ENCODE results near the gene ZNF780B. TPM values are rescaled to one million over a fixed set of nuclear protein-coding genes. Genes with fewer than 3 reads are reported as not detected.
"Not testable (repeated sequence)": the region's sequence is repeated elsewhere in the genome, so short reads cannot be mapped to it uniquely, and the experiment has no call there.

Gene ZNF780B
- polyA plus RNA-seq, 1 donor = 21.8 TPM

DNA sequence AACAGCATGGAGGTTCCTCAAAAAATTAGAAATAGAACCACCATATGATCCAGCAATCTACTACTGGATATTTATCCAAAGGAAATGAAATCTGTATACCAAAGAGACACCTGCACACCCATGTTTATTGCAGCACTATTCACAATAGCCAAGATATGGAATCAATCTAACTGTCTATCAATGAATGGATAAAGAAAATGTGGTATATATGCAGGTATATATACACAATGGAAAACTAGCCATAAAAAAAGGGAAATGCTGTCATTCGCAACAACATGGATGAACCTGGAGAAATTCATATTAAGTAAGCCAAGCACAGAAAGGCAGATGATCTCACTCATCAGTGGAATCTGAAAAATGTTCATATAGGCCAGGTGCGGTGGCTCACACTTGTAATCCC lies 2.5 kb downstream of the ZNF780B start:
- Histone ChIP-seq H3K4me3 (ENCODE audit: low read length) (no peak overlapping the region), H3K9me3 (ENCODE audit: control insufficient read depth, low read depth, low read length) (peaks cover 20% of the 10 kb centered on the region), H3K4me1 (ENCODE audit: control insufficient read depth, insufficient read depth, low read length) (no peaks in the 10 kb centered on the region), H3K27ac (ENCODE audit: low read length) (no peak overlapping the region), H3K27me3 (ENCODE audit: control insufficient read depth, insufficient read depth, low read length) (no peaks in the 10 kb centered on the region), H3K36me3 (ENCODE audit: control insufficient read depth, insufficient read depth, low read length) (peaks cover 15% of the 10 kb centered on the region)
- no peak for DNase-seq
- WGBS (ENCODE audit: insufficient coverage, low lambda C conversion rate) = 100% methylated on average over 1 of the region's 2 CpGs

DNA sequence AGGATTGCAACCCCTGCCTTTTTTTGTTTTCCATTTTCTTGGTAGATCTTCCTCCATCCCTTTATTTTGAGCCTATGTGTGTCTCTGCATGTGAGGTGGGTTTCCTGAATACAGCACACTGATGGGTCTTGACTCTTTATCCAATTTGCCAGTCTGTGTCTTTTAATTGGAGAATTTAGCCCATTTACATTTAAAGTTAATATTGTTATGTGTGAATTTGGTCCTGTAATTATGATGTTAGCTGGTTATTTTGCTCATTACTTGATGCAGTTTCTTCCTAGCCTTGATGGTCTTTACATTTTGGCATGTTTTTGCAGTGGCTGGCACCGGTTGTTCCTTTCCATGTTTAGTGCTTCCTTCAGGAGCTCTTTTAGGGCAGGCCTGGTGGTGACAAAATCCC lies 14.3 kb downstream of the ZNF780B start:
- Histone ChIP-seq H3K36me3 (ENCODE audit: control insufficient read depth, insufficient read depth, low read length) (peaks cover 24% of the 10 kb centered on the region), H3K9me3 (ENCODE audit: control insufficient read depth, low read depth, low read length) (peaks cover 26% of the 10 kb centered on the region)
- H3K4me1 ChIP-seq (ENCODE audit: control insufficient read depth, insufficient read depth, low read length); H3K27ac ChIP-seq (ENCODE audit: low read length); DNase-seq; H3K27me3 ChIP-seq (ENCODE audit: control insufficient read depth, insufficient read depth, low read length); H3K4me3 ChIP-seq (ENCODE audit: low read length): not testable (repeated sequence)
- WGBS (ENCODE audit: insufficient coverage, low lambda C conversion rate) = no CpG with 5 or more reads among the region's 1 CpG

DNA sequence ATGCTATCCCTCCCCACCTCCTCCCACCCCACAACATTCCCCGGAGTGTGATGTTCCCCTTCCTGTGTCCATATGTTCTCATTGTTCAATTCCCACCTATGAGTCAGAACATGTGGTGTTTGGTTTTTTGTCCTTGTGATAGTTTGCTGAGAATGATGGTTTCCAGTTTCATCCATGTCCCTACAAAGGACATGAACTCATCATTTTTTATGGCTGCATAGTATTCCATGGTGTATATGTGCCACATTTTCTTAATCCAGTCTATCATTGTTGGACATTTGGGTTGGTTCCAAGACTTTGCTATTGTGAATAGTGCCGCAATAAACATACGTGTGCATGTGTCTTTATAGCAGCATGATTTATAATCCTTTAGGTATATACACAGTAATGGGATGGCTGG lies 18.0 kb downstream of the ZNF780B start:
- not testable (repeated sequence) for H3K4me3 ChIP-seq (ENCODE audit: low read length); DNase-seq; H3K27ac ChIP-seq (ENCODE audit: low read length); H3K36me3 ChIP-seq (ENCODE audit: control insufficient read depth, insufficient read depth, low read length); H3K4me1 ChIP-seq (ENCODE audit: control insufficient read depth, insufficient read depth, low read length); H3K27me3 ChIP-seq (ENCODE audit: control insufficient read depth, insufficient read depth, low read length)
- peaks cover 10% of the 10 kb centered on the region for H3K9me3 ChIP-seq (ENCODE audit: control insufficient read depth, low read depth, low read length)
- WGBS (ENCODE audit: insufficient coverage, low lambda C conversion rate) = 100% methylated on average over 1 of the region's 3 CpGs

DNA sequence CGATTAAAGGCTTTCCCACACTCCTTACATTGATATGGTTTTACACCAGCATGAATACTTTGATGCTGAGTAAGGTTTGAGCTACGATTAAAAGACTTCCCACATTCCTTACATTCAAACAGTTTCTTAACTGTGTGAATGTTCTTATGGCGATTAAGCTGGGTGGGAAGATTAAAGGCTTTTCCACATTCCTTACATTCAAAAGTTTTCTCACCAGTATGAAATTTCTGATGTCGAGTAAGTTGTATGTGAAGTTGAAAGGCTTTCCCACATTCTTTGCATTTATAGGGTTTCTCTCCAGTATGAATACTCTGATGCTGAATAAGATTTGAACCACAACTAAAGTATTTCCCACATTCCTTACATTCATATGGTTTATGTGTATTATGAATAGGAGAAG lies 20.0 kb downstream of the ZNF780B start:
- Histone ChIP-seq H3K27ac (ENCODE audit: low read length) (no peak overlapping the region), H3K4me1 (ENCODE audit: control insufficient read depth, insufficient read depth, low read length) (no peaks in the 10 kb centered on the region), H3K9me3 (ENCODE audit: control insufficient read depth, low read depth, low read length) (peaks cover 14% of the 10 kb centered on the region), H3K4me3 (ENCODE audit: low read length) (no peak overlapping the region), H3K36me3 (ENCODE audit: control insufficient read depth, insufficient read depth, low read length) (no peaks in the 10 kb centered on the region), H3K27me3 (ENCODE audit: control insufficient read depth, insufficient read depth, low read length) (no peaks in the 10 kb centered on the region)
- WGBS (ENCODE audit: insufficient coverage, low lambda C conversion rate) = 100% methylated on average over 1 of the region's 4 CpGs
- DNase-seq = no peak

- Histone ChIP-seq H3K27ac (ENCODE audit: low read length) (no peak overlapping the region), H3K9me3 (ENCODE audit: control insufficient read depth, low read depth, low read length) (peaks cover 19% of the 10 kb centered on the region), H3K4me3 (ENCODE audit: low read length) (no peak overlapping the region), H3K27me3 (ENCODE audit: control insufficient read depth, insufficient read depth, low read length) (no peaks in the 10 kb centered on the region), H3K4me1 (ENCODE audit: control insufficient read depth, insufficient read depth, low read length) (no peaks in the 10 kb centered on the region), H3K36me3 (ENCODE audit: control insufficient read depth, insufficient read depth, low read length) (no peaks in the 10 kb centered on the region)
- no peak for DNase-seq
- 90% methylated on average over 2 of the region's 2 CpGs for WGBS (ENCODE audit: insufficient coverage, low lambda C conversion rate)
These were observed 22.0 kb downstream of the ZNF780B start for GRCh38 chr19:40033989-40034560.

DNA sequence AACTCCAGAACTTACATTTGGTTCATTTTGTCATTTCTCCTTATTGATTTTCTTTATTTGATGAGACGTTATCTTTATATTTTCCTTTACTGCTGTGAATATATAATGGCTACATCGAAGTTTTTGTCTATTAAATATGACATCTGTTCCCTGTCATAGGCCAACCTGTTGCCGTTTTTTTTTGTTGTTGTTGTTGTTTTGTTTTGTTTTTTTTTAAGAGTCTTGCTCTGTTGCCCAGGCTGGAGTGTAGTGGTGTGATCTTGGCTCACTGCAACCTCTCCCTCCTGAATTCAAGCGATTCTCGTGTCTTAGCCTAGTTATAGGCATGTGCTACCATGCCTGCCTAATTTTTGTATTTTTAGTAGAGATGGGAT lies 29.4 kb downstream of the ZNF780B start:
- no peak for DNase-seq
- 100% methylated on average over 2 of the region's 5 CpGs for WGBS (ENCODE audit: insufficient coverage, low lambda C conversion rate)
- no peaks in the 10 kb centered on the region for H3K4me1 ChIP-seq (ENCODE audit: control insufficient read depth, insufficient read depth, low read length)
- H3K27ac ChIP-seq (ENCODE audit: low read length) = no peak overlapping the region
- peaks cover 59% of the 10 kb centered on the region for H3K9me3 ChIP-seq (ENCODE audit: control insufficient read depth, low read depth, low read length)
- no peak overlapping the region for H3K4me3 ChIP-seq (ENCODE audit: low read length)
- no peaks in the 10 kb centered on the region for H3K27me3 ChIP-seq (ENCODE audit: control insufficient read depth, insufficient read depth, low read length)
- H3K36me3 ChIP-seq (ENCODE audit: control insufficient read depth, insufficient read depth, low read length) = no peaks in the 10 kb centered on the region

- Histone ChIP-seq H3K27ac (ENCODE audit: low read length) (no peak overlapping the region), H3K4me1 (ENCODE audit: control insufficient read depth, insufficient read depth, low read length) (no peaks in the 10 kb centered on the region), H3K4me3 (ENCODE audit: low read length) (no peak overlapping the region), H3K27me3 (ENCODE audit: control insufficient read depth, insufficient read depth, low read length) (no peaks in the 10 kb centered on the region), H3K36me3 (ENCODE audit: control insufficient read depth, insufficient read depth, low read length) (no peaks in the 10 kb centered on the region), H3K9me3 (ENCODE audit: control insufficient read depth, low read depth, low read length) (peaks cover 57% of the 10 kb centered on the region)
- no peak for DNase-seq
- 94% methylated on average over 2 of the region's 4 CpGs for WGBS (ENCODE audit: insufficient coverage, low lambda C conversion rate)
These were observed 30.0 kb downstream of the ZNF780B start for GRCh38 chr19:40025938-40026596.

DNA sequence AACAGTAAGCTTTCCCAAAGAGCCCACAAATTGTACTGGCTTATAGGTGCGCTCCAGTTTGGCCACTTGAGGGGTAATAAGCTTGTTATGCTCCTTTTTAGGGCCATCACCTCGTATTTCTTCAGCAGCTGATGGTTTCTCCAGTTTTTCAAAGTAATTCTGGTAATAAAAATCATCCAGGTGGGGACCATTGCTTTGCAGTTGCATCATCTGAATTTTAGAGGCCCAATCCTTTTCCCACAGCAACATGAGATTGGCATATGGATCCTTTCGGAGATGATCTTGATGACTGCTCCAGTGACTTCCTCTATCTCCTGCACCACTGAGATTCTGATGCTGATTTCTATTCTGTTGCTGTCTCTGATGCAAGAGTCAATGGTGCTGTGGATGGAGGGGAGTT lies 32.1 kb downstream of the ZNF780B start:
- WGBS (ENCODE audit: insufficient coverage, low lambda C conversion rate) = no CpG with 5 or more reads among the region's 3 CpGs
- no peak overlapping the region for H3K27ac ChIP-seq (ENCODE audit: low read length)
- no peak overlapping the region for H3K4me3 ChIP-seq (ENCODE audit: low read length)
- H3K4me1 ChIP-seq (ENCODE audit: control insufficient read depth, insufficient read depth, low read length) = no peaks in the 10 kb centered on the region
- H3K27me3 ChIP-seq (ENCODE audit: control insufficient read depth, insufficient read depth, low read length) = no peaks in the 10 kb centered on the region
- peaks cover 51% of the 10 kb centered on the region for H3K9me3 ChIP-seq (ENCODE audit: control insufficient read depth, low read depth, low read length)
- no peaks in the 10 kb centered on the region for H3K36me3 ChIP-seq (ENCODE audit: control insufficient read depth, insufficient read depth, low read length)
- no peak for DNase-seq

- Histone ChIP-seq H3K36me3 (ENCODE audit: control insufficient read depth, insufficient read depth, low read length) (peaks cover 4% of the 10 kb centered on the region), H3K27ac (ENCODE audit: low read length) (no peak overlapping the region), H3K9me3 (ENCODE audit: control insufficient read depth, low read depth, low read length) (peaks cover 14% of the 10 kb centered on the region), H3K27me3 (ENCODE audit: control insufficient read depth, insufficient read depth, low read length) (no peaks in the 10 kb centered on the region), H3K4me1 (ENCODE audit: control insufficient read depth, insufficient read depth, low read length) (no peaks in the 10 kb centered on the region), H3K4me3 (ENCODE audit: low read length) (no peak overlapping the region)
- DNase-seq = no peak
- no CpG with 5 or more reads among the region's 4 CpGs for WGBS (ENCODE audit: insufficient coverage, low lambda C conversion rate)
These were observed 42.0 kb downstream of the ZNF780B start for GRCh38 chr19:40013991-40014390.

- H3K36me3 ChIP-seq (ENCODE audit: control insufficient read depth, insufficient read depth, low read length) = peaks cover 18% of the 10 kb centered on the region
- no peak overlapping the region for H3K27ac ChIP-seq (ENCODE audit: low read length)
- H3K4me1 ChIP-seq (ENCODE audit: control insufficient read depth, insufficient read depth, low read length) = no peaks in the 10 kb centered on the region
- no peak for DNase-seq
- peaks cover 4% of the 10 kb centered on the region for H3K9me3 ChIP-seq (ENCODE audit: control insufficient read depth, low read depth, low read length)
- no peak overlapping the region for H3K4me3 ChIP-seq (ENCODE audit: low read length)
- no peaks in the 10 kb centered on the region for H3K27me3 ChIP-seq (ENCODE audit: control insufficient read depth, insufficient read depth, low read length)
These were observed 46.4 kb downstream of the ZNF780B start for GRCh38 chr19:40009674-40010073.

GRCh38 chr19:40006273-40006691 lies 49.7 kb downstream of the ZNF780B start:
- H3K36me3 ChIP-seq (ENCODE audit: control insufficient read depth, insufficient read depth, low read length) = peaks cover 14% of the 10 kb centered on the region
- H3K9me3 ChIP-seq (ENCODE audit: control insufficient read depth, low read depth, low read length) = no peaks in the 10 kb centered on the region
- WGBS (ENCODE audit: insufficient coverage, low lambda C conversion rate) = no CpG with 5 or more reads among the region's 1 CpG
- no peak for DNase-seq
- H3K4me3 ChIP-seq (ENCODE audit: low read length) = no peak overlapping the region
- H3K4me1 ChIP-seq (ENCODE audit: control insufficient read depth, insufficient read depth, low read length) = no peaks in the 10 kb centered on the region
- no peak overlapping the region for H3K27ac ChIP-seq (ENCODE audit: low read length)
- no peaks in the 10 kb centered on the region for H3K27me3 ChIP-seq (ENCODE audit: control insufficient read depth, insufficient read depth, low read length)
